ENCODE data around the gene RAET1G.
"Not testable (repeated sequence)": the region's sequence is repeated elsewhere in the genome, so short reads cannot be mapped to it uniquely, and the experiment has no call there.

Gene RAET1G

GRCh38 chr6:149934249-149935156, 11.6 kb upstream of the RAET1G start:
- peak; percentile 62 for TF ChIP-seq CTCF (IDR thresholded peaks at IDR 0.05; ENCODE audit: low read depth, low read length)
- DNase-seq (ENCODE audit: low read depth, low spot score) = peak; percentile 75
- H3K4me3 ChIP-seq (ENCODE audit: low read depth, low read length) = no peak overlapping the region
- in situ Hi-C loops (cut with HindIII; ENCODE audit: low sequenced_read_pairs) = no loop called here

DNA sequence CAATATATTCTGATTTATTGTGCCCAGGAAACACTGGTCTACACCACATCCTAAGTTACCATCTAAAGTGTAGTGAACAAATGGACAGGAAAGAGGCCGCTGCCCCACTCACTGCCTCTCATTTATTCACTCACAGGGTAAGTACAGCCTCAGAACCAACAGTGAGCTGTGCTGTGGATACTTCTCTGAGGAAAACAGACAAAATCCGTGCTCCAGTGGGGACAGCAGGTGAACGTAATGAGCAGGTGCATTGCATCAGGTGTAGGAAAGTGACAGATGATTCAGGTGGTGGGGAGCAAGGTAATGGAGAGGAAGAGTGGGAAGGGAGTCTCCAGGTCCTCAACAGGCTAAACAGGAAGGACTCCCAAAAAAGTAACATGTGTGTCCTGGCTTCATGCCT, 10.5 kb upstream of the RAET1G start:
- no peak for TF ChIP-seq CTCF (IDR thresholded peaks at IDR 0.05; ENCODE audit: low read depth, low read length)
- no peak for DNase-seq (ENCODE audit: low read depth, low spot score)
- in situ Hi-C loops (cut with HindIII; ENCODE audit: low sequenced_read_pairs) = no loop called here
- H3K4me3 ChIP-seq (ENCODE audit: low read depth, low read length) = no peak overlapping the region

DNA sequence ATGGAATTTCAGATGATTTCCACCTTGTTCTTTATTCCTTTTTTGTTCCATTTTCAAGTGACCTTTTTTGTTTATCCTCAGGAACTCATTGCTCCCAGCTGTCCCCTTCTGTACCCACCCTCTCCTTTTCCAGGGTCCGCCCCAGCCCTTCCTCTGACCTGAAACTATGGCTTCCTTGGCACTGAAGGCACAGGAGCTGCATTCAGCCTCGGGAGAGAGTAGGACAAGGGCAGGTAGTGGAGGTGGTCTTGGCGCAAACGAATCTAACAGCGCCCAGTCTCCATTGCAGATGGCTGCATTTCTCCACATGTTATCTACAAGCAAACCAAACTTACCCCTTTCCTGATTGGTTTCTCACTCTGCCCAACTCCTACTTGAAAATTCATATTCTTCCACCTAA, 10.1 kb upstream of the RAET1G start:
- in situ Hi-C loops (cut with HindIII; ENCODE audit: low sequenced_read_pairs) = no loop called here
- TF ChIP-seq CTCF (IDR thresholded peaks at IDR 0.05; ENCODE audit: low read depth, low read length) = no peak
- H3K4me3 ChIP-seq (ENCODE audit: low read depth, low read length) = no peak overlapping the region
- DNase-seq (ENCODE audit: low read depth, low spot score) = no peak

GRCh38 chr6:149931501-149931900, 8.6 kb upstream of the RAET1G start:
- in situ Hi-C loops (cut with HindIII; ENCODE audit: low sequenced_read_pairs) = no loop called here
- H3K4me3 ChIP-seq (ENCODE audit: low read depth, low read length) = no peak overlapping the region
- no peak for TF ChIP-seq CTCF (IDR thresholded peaks at IDR 0.05; ENCODE audit: low read depth, low read length)
- no peak for DNase-seq (ENCODE audit: low read depth, low spot score)

GRCh38 chr6:149929422-149929821, 6.5 kb upstream of the RAET1G start:
- in situ Hi-C loops (cut with HindIII; ENCODE audit: low sequenced_read_pairs) = no loop called here
- no peak for DNase-seq (ENCODE audit: low read depth, low spot score)
- H3K4me3 ChIP-seq (ENCODE audit: low read depth, low read length) = no peak overlapping the region
- TF ChIP-seq CTCF (IDR thresholded peaks at IDR 0.05; ENCODE audit: low read depth, low read length) = peak; percentile 69

- H3K4me3 ChIP-seq (ENCODE audit: low read depth, low read length); DNase-seq (ENCODE audit: low read depth, low spot score); in situ Hi-C loops (cut with HindIII; ENCODE audit: low sequenced_read_pairs): not testable (repeated sequence)
Measured at GRCh38 chr6:149927025-149927424, 4.1 kb upstream of the RAET1G start.

GRCh38 chr6:149925974-149926777, 3.3 kb upstream of the RAET1G start:
- in situ Hi-C loops (cut with HindIII; ENCODE audit: low sequenced_read_pairs) = no loop called here
- TF ChIP-seq CTCF (IDR thresholded peaks at IDR 0.05; ENCODE audit: low read depth, low read length) = peak; percentile 97
- peak; percentile 73 for DNase-seq (ENCODE audit: low read depth, low spot score)
- H3K4me3 ChIP-seq (ENCODE audit: low read depth, low read length) = peak overlapping the region; percentile 47

All from astrocyte of the spinal cord (primary cell).